ENCODE results near the gene CST1.
"Not testable (repeated sequence)": the region's sequence is repeated elsewhere in the genome, so short reads cannot be mapped to it uniquely, and the experiment has no call there.

CST1 gene

DNA sequence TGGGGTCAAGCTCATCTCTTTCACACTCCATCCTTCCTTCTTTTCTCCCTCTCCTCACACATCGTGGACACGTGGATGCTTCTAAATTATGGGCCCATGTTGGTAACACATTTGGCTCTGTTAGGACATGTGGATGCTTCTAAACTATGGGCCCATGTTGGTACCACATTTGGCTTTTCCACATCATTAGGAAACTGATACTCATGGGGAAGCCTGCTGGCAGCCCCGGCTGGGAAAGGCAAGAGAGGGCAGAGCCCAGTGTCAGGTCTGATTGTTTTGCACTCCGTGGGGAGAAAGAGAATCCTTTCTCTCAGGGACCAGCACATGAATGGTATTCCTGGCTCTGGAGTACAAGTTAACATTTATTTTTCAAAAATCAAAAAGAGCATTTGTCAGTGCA lies 4.0 kb upstream of the CST1 start:
- DNase-seq = no peak

DNA sequence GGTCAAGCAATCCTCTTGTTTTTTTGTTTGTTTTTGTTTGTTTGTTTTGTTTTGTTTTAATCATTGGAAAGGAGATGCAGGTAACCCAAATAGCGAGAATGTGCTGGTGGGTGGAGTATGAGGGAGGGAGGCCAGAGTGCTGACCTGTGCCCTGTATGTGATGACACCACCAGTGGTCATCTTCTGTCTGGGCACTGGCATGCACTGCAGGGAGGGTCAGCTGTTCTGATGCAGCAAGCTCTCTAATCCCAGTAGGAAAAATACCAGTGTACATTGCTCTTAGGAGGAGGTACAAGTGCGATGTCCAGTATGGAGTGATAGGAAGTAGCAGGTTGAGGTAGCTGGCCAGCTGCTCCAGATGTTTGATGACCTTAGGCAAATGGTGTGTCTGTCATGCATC lies 2.9 kb upstream of the CST1 start:
- DNase-seq = no peak

- no peak for DNase-seq
Observed at GRCh38 chr20:23753194-23753548, 2.4 kb upstream of the CST1 start.

GRCh38 chr20:23752481-23753193 lies 1.9 kb upstream of the CST1 start:
- DNase-seq = no peak

GRCh38 chr20:23752019-23752418 lies 1.3 kb upstream of the CST1 start:
- no peak for DNase-seq

- DNase-seq = no peak
Observed at GRCh38 chr20:23749746-23750145, 989 bp downstream of the CST1 start.

DNA sequence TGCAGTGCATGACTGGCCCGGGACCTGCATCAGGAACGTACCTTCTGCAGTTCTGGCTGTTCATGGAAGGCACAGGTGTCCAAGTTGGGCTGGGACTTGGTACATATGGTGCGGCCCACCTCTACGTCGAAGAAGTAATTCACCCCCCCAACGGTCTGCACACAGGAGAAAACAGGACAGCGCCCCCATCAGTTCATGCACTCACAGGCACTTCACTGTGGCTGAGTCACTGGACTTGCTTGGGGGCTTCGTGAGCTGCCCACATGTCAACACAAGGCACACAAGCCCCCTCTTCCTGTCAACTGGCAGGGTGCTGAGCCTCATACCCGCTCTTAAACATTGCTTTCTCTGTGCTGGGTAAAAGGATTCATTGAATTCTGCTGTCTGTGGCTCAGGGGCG lies 1.8 kb downstream of the CST1 start:
- DNase-seq = not testable (repeated sequence)

DNA sequence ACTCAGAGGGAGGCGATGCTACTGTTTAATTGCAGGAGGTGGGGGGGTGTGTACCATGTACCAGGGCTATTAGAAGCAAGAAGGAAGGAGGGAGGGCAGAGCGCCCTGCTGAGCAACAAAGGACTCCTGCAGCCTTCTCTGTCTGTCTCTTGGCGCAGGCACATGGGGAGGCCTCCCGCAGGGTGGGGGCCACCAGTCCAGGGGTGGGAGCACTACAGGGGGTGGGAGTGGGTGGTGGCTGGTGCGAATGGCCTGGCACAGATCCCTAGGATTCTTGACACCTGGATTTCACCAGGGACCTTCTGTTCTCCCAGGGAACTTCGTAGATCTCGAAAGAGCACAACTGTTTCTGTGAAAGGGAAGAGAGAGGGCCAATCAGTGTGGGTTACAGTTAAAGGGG lies 3.2 kb downstream of the CST1 start:
- not testable (repeated sequence) for DNase-seq

GRCh38 chr20:23747092-23747491 lies 3.6 kb downstream of the CST1 start:
- DNase-seq = not testable (repeated sequence)

DNA sequence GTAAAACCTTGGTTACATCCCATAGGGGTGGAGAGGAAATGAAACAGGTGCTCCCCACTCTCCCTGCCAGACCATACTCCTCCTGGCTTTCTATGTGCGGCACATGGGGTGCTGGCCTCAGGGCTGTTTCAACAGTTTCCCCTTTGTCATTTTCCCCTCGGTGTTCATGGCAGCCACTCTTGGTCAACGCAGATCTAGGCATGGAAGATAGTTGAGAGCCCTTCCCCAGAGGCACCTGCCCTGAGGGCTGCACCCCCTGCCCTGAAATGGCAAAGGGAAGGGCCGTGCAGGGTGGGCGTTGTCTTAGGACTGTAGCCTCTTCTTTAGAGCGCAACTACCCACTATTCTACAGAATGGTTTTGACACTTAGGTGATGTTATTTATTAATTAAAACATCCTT lies 4.4 kb downstream of the CST1 start:
- no peak for DNase-seq

DNA sequence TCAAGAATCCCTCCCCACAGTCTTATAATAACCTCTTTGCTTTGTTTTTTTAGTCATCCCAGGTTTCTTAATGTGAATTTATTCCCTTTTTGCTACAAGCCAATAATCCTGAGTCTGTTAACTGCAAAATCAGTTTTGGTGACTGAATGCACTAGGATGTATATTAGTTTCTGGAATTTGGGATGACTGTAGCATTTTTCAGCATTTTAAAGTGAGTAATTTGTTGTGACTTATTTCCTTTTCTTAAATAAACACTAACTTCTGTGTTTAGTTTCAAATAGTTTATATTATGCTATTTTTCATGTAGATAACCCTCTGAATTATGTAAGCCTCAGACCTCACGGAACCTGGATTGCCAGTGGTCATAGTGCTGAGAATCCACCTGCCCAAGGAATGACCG lies 5.5 kb downstream of the CST1 start:
- DNase-seq = no peak

DNA sequence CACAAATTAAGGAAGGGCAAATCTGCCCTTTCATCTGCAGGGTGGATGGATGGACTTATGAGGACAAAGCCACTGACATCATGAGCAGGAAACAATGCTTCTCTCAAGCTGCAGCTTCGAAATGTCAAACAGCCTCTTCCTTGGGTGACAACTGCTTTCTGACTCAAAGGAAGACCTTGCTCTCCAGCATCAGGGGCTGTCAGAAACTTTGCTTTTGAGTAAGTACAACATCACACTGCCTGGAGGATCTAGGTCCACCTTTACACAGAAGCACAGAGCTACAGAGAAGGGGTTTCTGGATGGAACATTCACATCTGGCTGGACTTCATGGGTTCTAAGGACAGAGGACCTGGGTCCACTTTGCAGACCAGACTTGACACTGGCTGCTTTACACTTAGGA lies 5.9 kb downstream of the CST1 start:
- DNase-seq = no peak

DNA sequence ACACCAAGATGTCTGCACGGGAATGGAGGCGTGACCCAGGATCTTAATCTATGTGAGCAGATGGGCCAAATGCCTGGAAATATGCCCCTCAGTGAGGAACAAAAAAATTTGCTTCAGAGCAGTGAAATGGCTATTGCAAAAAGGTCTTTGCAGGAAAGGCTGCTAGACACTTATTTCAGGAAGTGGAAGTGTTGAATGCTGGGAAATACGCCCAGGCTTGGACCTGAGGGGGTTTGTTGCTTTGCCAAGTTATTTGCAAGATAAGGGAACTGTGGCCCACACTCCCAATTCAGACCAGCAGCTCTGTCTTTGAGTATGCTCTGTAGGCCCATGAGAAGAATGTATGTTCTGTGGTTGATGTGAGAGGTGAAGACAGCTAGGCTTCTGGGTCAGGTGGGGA lies 15.3 kb downstream of the CST1 start:
- peak; percentile 24 for DNase-seq

- DNase-seq = not testable (repeated sequence)
Observed at GRCh38 chr20:23734949-23735348, 15.8 kb downstream of the CST1 start.

DNA sequence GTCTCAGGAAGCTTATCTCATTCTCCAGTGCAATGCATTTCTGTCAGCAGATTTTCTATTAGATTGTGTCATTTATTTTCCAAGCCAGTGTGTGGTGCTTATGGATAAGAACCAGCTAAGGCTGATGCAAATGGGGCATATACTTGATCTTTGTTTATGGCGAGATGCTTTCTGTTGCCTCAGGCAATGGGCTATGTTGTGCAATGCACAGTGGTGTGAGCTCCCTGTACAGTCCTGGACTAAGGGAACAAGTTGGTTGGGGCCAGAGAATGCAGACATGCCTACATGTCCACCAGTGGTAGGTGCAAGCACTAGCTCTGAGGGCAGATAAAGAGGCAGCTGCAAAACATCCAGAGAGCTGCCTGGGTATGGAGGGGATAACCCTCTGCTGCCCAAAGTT lies 16.3 kb downstream of the CST1 start:
- DNase-seq = peak; percentile 4

DNA sequence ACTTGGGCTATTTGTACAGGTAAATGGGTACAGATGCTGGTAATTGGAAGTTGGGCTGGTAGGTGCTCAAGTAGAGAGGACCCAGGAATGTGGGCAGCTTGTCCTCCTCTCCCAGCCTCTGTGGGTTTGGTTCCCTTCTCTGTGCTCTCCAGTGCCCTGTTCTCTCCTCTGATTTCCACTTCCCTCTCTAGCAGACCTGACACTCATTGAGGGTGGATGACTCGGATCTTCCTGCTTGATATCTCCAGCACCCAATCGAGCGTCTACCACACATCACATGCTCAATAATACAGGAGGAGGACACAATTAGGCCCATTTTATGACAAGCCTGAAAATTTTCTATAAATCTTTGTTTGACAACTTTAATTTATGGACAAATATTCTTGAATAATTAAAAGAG lies 23.7 kb downstream of the CST1 start:
- DNase-seq = peak; percentile 4

GRCh38 chr20:23725102-23725501 lies 25.6 kb downstream of the CST1 start:
- no peak for DNase-seq

DNA sequence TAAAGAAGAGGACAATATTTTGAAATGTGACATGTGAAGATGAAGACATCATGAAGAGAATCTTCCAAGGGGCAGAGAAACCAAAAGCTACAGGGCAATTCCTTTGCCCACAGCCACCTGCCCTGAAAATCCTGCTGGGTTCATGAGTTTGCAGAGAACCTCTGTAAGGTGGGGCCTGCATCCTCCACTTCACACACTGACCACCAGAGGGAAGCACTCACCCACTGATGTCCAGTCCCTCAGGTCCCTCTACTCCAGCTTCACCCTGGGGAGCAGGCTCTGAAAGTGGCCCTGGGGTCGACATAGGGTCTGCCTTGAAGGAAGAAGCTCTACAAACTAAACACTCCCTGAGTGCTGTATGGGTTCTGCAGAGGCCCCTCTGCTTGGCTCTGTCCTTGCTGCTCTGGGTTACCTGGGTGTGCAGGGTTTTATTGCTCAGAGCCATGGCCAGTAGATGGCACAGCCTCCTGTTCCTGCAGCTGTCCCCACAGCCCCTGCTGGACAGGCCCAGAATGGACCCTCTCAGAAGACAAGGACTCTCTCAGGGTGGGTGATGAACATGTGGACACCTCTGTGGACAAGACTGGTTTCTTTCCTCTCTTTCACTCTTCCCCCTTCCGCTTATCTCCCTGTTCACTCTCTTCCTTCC lies 27.0 kb downstream of the CST1 start:
- DNase-seq = peak; percentile 35

DNA sequence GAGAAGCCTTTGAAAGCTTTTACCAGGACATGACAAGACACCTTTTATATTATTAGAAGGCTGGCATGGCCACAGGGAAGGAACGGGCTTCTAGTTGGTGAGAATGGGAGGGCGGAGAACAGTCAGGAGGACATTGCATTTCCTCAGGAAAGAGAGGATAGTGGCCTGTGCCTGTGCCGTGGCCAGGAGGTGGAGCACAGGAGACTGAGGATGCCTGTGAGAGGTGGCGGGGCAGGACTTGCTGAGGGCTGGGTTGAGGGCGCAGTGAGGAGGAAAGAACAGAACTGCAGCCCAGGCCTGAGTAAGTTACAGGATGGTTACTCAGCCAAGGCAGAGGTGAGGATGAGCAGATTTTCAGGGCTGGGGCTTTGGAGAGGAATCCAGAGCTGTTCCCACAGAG lies 27.9 kb downstream of the CST1 start:
- DNase-seq = not testable (repeated sequence)

DNA sequence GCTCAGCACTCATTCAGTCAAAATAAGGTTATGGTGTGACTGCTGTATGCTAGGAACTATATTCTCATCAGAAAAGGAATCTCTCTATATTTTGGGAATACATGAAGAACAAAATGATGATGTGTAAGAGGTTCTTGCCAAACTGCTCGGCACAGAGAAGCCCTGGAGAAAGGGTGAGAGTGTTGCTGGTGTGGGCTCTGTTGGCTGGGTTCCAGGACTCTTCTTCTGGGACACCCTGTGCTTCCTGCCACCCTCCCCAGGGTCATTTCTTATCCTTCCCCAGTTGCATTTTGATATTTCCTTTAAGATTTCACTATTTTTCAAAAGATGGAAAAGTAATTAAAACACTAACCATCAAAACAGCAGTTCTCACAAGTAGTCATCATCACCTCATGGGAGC lies 28.8 kb downstream of the CST1 start:
- DNase-seq = no peak

GRCh38 chr20:23719351-23719750 lies 31.4 kb downstream of the CST1 start:
- DNase-seq = not testable (repeated sequence)

- DNase-seq = not testable (repeated sequence)
Observed at GRCh38 chr20:23711778-23712177, 39.0 kb downstream of the CST1 start.

- DNase-seq = no peak
Observed at GRCh38 chr20:23710771-23711170, 40.0 kb downstream of the CST1 start.

- no peak for DNase-seq
Observed at GRCh38 chr20:23705895-23706294, 44.8 kb downstream of the CST1 start.

- DNase-seq = no peak
Observed at GRCh38 chr20:23702021-23702420, 48.7 kb downstream of the CST1 start.
